GM18505 (cell line): ENCODE measurements around the gene LHX2.

Source experiments
- ATAC-seq: cut with Tn5 transposase; IDR thresholded peaks from one replicate; pipeline ENCODE4 v1.9.1; 2021; ENCODE audit not compliant: unreplicated experiment
- POLR2A ChIP-seq: IDR thresholded peaks from 4 replicates; pipeline ENCODE4 v1.6.1; 2011; ENCODE audit warnings: borderline replicate concordance; ENCODE audit not compliant: insufficient read depth, insufficient read length; ENCODE audit errors: extremely low read depth

Gene LHX2

DNA sequence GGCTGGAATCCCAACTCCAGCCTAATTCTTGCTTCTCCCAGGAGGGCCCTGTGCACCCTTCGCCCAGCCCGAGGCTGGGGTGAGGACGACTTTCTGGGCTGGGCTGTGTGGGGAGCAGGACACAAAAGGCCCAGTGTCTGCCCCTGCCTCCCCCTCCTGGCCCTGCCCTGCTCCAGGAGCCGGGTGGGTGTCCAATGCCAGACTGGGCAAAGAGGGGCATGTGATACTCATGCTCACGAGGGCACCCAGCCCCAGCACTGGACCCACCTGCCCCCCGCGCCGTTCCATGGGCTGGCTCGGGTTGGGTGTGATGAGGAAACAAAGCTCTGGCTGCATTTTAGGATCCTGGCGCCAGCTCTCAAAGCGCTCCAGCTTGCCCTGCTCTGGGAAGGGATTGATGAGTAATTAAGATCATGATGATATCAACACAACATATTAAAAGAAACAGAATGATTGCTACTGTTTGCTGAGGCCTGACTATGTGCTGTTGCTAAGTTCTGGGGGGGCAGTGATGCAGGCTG is 30.7 kb downstream of the LHX2 start:
- TF ChIP-seq POLR2A = no peak
- ATAC-seq = no peak

DNA sequence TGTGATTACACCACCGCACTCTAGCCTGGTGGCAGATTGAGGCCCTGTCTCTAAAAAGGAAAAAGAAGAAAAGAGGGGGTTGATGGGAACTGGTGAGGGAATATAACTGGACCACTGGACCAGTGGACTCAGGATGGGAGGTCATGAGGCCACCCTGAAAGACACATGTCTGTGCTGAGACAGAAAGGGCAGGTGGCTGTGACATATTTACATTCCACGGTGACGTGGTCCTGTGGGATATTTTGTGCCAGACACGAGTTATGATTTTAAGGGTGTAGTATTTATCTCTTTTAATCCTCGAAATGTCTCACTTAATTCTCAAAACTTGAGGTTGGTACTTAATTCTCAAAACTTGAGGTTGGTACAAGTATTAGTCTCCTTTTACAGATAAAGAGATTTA is 32.9 kb downstream of the LHX2 start:
- no peak for TF ChIP-seq POLR2A
- no peak for ATAC-seq

DNA sequence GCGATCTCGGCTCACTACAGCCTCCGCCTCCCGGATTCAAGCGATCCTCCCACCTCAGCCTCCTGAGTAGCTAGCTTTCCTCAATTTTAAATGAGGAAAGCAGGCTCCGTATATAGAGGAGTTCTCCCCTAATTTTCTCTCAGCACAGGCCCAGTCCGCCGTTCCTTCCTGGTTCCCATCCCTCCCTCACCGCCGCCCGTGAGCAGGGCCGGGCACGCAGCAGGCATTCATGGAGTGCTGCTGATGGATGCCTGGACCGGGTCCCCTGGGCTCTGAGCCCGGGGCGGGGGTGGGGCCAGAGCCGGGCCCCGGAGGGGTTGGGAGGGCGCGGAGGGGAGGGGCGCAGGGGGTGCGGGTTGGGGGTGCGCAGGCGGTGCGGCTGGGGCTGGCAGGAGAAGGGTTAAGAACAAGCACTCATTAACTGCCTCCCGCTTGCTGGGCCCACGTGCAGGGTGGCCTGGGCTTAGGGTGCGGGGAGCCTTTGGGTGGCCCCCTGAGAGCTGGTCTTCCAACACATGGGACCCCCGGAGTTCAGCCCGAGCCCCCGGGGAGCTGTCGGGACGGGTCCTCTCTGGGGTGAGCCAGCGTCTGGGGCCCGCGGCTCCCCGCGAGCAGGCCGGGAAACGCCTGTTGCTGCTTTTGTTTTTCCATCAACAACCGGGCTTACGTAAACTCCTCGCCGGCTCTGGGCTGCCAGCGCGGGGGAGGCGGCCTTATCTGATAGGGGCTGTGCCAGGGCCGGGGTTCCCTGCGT is 33.7 kb downstream of the LHX2 start:
- TF ChIP-seq POLR2A = no peak

DNA sequence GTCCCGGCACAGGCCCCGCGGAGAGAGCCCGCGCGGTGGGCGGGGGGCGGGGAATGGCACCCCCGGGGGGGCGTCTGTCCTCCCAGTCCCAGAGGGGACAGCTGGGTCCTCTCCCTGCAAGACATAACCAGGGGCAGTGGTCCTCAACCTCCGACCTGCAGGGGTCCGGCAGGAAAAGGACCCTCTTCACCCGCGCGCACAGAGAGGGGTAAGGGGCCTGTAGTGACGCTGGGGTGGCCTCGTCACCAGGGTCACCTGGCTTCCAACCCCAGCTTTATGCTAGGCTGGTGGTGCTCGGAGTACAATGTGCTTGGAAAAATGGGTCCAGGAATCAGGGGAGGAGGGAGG is 34.2 kb downstream of the LHX2 start:
- no peak for TF ChIP-seq POLR2A
- ATAC-seq = no peak

More for the DNA sequence above, 33.7 kb downstream of the LHX2 start:
- ATAC-seq = no peak

DNA sequence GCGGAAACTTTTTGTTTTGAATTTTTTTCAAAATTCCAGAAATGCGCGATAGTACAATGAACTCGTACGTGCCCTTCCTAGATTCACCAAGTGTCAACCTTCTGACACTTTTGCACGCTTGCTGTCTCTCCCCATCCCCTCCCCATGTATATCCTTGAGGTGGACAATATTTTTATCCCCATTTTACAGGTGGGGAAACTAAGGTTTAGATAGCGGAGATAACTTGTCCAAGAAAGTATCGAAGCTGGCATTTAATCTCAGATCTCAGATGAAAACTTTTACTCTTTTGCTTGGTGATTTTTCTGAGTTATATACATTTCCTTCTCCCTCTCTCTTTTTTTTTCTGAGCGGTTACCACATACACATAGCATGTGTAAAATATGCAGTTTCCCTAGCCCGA is 34.6 kb downstream of the LHX2 start:
- ATAC-seq = no peak
- TF ChIP-seq POLR2A = no peak

DNA sequence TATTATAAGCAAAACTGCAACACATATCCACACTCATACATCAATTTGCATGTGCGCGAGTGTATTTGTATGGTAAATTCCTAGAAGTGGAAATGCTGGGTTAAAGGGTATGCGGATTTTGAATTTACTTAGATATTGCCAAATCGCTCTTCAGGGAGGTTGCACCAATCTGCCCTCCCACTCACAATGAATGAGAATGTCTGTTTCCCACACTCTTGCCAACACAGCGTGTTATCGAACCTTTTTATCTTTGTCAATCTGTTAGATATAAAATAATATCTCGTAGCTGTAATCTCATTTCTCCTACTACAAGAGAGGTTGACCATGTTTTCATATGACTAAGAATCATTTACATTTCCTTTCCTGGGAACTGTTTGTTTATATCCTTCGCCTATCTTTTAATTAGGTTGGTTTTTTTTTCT is 35.7 kb downstream of the LHX2 start:
- ATAC-seq = no peak
- TF ChIP-seq POLR2A = no peak

DNA sequence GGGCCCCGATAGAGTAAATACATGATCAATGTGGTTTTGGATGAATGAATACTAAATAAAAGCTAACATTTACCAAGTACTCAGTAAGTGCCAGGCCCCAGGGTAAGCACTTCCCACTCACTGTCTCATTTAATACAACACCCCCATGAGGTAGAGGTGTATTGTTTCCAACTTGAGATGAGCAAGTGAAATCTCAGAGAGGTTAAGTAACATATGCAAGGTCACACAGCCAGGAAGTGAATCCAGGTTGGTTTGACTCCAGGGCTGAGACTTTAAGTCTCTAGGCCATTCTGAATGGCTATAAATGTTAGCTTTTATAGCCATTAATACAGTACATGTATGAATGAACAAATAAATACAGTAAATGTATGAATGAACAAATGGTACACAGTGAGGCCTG is 39.4 kb downstream of the LHX2 start:
- ATAC-seq = no peak
- no peak for TF ChIP-seq POLR2A

DNA sequence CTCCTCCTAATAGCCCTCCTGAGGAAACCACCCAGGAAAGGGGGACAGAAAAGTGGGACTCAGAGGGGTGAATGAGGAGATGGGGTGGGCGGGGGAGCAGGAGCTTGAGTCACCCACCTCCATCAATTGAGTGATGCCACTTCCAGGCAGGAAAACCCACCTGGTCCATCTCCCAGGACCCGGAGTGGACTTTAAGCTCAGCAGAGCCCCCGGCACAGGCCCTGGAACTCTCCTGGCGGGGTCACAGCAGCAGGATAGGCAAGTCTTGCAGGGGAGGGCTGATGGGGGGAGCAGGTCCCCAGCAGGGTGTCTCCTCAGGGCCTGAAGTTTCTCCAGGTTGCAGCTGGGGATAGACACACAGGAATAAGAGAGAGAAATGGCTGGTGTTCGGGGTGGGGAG is 40.8 kb downstream of the LHX2 start:
- no peak for ATAC-seq
- TF ChIP-seq POLR2A = no peak

DNA sequence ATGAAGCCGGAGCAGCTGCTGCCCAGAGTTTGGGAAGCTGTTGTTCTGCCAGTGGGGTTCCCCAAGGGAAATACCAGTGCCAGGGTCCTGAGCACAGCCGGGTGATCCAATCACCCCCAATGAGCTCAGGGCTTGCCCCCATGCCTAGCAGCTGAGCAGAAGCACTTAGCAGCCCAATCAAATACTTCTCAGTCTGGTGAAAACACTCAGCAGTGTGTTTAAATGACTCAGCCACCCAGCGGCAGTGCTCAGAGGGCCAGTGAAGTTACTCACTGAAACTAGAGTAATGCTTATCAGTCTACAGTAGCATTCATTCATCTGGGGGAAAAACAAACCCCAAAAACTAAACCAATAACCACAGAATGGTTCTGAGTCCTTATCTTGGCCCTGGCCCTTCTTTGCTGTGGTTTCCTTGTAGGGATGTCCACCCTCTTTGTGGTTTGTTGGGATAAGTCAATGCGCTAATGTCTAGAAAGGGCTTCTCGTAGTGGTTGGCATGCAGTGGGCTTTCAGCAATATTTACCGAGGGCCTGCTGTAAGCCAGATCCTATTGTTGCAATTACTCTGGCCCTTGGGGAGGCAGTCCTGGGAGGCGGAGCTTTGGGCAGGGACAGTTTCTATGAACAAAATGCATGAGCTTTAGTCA is 43.1 kb downstream of the LHX2 start:
- TF ChIP-seq POLR2A = no peak
- peak; percentile 89 for ATAC-seq

DNA sequence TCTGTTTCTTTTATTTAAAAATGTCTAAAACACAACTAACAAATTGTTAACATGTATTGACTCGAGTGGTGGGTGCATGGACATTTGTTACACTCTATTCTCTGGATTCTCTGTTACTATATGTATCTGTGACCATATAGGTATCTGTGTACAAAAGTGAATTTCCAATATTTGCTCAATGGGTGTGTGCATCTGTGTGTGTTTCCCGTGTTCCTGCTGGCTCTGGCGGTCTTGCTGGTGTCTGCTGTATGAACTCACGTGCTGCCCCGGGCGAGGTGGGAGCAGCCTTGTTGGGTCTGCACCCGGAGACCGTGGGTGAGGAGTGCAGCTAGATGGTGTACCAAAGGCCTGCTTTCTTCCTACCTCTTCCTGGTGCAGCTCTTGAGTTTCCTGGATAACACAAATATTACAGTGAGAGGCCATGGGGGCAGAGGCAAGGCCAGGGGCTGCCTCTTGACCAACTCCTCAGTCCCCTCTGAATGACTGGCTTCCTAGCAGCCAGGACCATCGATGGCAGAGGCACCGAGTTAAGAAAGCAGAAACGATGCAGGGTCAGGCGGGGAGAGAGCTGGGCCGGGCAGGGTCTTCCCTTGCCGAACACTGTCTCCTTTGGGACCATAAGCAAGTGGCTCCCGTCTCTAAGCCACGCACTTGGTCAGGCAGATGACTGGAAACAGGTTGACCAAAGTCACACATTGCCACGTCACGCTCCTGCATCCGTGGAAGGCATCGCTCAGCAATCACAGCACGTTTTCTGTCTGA is 49.5 kb downstream of the LHX2 start:
- ATAC-seq = no peak
- TF ChIP-seq POLR2A = no peak

DNA sequence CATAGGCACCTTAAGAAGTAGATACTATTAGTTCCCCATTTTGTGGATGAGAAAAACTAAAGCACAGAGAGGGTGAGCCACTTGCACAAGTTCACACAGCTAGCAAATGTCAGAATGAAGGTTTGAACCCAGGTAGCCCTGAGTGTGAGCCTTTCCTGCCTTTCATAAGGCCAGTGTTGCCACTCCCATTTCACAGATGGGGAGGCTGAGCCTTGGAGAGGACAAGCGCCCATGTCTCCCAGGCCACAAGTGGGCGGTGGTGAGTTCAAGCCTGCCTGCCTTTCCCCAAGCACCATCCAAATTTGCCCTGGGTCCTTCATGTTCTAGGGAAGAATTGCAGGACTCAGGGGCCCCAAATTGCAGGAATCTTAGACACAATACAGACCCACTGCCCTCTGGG is 50.6 kb downstream of the LHX2 start:
- TF ChIP-seq POLR2A = no peak

DNA sequence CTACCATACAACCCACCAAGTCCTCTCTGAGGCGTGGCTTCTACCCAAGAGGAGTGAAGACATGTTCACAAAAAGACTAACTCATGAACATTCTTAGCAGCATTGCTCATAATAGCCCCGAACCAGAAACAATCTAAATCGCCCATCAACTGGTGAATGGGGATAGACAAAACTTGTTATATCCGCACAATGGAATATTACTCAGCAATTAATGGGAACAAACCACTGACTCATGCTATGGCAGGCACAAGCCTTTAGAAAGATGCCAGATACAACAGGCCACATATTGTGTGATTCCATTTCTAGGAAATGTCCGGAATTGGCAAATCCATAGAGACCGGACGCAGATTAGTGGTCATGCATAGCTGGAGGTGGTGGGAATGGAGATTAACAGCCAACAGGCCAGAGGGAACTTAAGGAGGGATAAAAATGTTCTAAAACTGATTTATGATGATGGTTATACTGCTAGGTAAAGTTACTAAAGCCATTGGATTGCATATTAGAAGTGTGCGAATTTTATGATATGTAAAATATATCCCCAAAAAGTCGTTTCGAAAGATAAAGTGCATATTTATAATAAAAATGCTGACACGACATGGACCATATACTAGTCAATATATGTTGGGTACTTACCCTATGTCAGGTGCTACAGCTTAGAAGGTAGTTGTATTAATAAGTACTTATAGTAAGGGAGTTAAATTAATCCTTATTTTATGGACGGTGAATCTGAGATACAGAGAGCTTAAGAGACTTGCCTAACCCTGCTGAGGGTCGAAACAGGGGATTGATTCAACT is 55.4 kb downstream of the LHX2 start:
- TF ChIP-seq POLR2A = no peak
- ATAC-seq = no peak

More for the DNA sequence above, 50.6 kb downstream of the LHX2 start:
- no peak for ATAC-seq

DNA sequence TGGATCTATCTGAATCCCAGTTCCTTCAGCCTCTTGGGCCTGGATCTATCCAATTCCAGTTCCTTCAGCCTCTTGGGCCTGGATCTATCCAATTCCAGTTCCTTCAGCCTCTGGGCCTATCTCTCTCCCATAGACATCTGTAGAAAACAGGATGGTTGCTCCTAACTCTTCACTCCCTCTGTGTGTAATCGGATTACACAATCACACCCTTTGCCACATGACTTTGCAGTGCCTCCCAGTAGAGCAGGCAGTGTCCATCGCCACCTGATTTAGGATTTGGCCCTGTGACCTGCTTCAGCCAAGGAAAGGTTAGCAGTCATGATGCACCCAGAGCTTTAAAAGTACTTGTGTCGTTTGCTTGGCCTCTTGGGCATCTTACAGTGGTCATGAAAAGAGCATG is 56.7 kb downstream of the LHX2 start:
- ATAC-seq = no peak
- TF ChIP-seq POLR2A = no peak

DNA sequence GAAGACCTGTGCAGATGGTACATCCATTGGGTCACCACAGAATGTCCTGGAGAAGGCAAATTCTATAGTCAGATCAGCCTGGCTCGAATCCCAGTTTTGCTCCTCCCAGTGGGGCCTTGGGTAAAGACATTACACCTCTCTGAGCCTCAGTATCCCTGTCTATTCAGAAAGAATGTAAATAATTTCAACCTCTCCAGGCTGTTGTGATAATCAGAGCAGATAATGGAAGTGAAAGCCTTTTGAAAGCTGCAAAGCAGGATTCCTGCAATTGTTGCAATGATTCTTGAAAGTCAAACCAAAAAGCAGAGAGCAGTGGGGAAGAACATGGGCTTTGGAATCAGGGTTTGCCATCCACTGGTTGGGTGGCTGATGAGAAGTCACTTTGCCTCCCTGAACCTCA is 63.2 kb downstream of the LHX2 start:
- no peak for TF ChIP-seq POLR2A
- no peak for ATAC-seq

DNA sequence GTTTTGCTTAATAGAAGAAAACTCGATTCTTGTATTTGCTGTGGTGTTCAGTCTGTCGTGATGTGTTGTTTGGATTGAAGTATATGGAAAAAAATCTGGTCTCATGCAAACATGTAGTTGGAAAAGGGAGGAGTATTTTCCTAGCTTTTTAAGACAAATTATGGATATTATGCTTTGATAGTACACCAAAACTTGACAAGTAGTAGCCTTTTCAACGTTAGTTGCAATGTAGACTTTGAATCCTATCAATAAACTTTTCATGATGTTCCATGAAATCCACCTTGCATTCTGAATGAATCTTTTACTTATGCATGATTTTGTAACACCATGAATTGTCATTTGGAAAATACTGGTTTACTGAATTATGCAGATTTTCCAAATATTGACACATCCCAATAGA is 64.2 kb downstream of the LHX2 start:
- TF ChIP-seq POLR2A = no peak
- no peak for ATAC-seq
